GOT3 (cell line): Measurements from ENCODE around the gene DDTL.
"Not testable (repeated sequence)": the region's sequence is repeated elsewhere in the genome, so short reads cannot be mapped to it uniquely, and the experiment has no call there.

Experiments
- DNase-seq: peaks from one replicate; lab custom pipeline; 2025; ENCODE audit warnings: mixed read lengths; lab: John Stamatoyannopoulos, UW

DDTL gene

DNA sequence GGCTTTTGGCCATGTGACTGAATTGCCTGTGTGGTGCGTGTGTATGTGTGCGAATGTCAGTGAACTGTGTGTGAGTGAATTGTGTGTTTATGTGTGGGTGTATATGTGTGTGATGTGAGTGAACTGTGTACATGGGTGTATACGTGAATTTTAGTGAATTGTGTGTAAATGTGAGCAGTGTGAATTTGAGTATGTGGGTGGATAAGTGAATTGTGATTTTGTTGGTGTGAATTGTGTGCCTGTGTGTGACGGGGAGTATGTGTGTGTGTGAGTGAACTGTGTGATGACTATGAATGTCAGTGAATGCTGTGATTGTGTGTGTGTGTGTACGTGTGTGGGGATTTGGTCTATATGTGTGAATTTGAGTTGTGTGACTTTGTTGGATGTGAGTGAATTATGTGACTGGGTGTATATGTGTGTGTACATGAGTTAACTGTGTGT, 3.5 kb downstream of the DDTL start:
- no peak for DNase-seq

DNA sequence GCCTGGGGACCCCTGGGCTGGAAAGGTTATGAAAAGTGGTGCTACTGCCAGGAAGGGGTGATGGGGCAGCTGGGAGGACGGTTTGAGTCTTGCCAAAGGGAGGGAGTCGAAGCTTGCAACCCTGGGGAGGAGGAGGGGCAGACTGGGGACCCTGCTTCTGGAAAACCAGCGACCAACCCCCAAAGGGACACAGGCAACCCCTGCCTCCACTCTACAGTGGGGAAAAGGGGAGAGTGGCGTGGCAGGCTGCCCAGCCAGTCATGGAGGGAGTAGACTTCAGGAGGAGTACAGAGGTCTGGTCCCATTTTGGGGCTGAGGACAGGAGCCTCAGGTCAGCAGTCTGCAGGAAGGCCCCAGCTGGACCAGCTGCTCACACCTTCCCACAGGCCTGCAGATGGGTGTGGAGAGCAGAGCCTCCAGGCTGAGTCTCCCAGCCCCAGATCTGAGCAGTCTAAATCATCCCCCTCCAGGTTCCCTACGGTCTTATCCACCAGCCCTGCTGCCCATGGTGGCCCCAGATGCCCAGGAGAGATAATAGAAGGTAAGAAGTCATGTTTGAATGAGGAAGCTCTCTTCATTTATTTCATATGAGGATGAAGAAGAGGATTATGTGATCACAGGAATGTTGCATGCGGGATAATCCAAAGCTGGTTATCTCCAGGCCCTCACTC, 4.3 kb downstream of the DDTL start:
- no peak for DNase-seq

DNA sequence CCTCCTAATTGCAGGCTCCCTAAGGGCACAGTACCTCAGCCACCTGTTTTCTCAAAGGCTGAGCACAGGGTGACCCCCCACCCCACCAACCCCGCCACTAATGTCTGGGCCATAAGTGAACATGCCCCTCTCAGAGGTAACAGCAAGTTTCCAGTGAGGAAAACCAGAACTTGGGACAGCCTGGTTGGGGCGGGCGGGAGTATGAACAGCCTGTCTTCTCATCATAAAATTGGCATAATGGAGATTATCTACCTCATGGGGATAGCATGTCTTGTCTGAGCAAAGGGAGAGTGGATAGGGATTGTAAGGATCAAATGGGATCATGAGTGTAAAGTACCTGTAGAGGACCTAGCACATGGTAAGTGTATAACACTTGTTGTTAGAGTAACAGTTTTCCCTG, 5.2 kb downstream of the DDTL start:
- DNase-seq, result not testable (repeated sequence)

DNA sequence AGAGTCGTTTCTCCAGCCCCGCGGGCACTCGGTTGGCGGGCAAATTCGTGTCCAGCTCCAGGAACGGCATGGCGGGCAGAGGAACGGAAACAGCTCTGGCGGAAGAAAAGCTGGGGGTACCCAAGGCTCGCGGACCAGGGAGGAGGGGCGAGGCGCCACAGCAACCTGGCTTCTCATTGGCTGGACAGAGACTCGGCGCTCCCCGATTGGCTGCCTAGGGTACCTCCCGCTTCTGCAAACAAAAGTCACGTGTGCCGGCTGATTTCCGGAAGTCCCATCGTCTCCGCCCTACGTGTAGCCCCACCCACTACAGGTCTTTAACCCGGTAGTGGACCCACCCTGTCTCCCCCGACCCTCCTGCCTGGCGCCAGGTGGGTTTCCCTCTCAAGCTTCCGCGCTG, 7.7 kb downstream of the DDTL start, which contains the start of gene DDT:
DDT (minus strand) TSS at position 97 of the 400 bp plus-strand sequence; CDS start at position 70, 27 bp downstream.
- DNase-seq, result not testable (repeated sequence)

DNA sequence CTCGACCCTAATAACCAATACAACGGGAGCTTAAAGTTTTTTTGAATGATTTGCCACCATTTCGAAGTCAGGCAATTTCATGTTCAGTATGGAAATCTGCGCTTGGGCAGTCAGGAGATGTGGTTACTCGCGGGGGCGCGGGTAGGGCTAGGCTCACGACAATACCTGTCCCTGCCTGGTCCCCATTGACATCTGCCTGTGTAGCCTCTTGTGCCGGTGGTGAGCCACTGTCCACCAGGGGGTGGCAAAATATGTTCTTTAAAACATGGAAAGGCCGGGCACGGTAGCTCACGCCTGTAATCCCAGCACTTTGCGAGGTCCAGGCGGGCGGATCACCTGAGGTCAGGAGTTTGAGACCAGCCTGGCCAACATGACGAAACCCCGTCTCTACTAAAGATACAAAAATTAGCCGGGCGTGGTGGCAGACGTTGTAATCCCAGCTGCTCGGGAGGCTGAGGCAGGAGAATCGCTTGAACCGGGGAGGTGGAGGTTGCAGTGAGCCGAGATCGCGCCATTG, 8.2 kb downstream of the DDTL start:
- not testable (repeated sequence) for DNase-seq

DNA sequence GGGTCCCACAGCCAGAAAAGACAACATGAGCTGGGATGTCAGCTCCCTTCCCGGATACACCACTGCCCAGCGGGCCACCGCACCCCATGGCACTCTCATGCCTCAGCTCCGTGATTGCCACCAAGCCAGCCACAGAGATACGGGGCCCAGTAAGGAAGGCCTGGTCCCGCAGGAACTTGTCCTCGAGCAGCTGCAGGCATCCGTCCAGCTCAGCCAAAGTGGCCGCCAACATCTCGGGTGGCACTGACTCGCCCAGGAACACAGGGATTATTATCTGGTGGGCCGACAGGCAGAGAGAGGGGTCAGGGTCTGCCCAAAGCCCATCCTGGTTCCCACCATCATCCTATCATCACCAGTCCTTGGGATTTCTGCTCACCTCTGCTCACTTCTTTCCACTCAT, 10.6 kb downstream of the DDTL start:
- not testable (repeated sequence) for DNase-seq

DNA sequence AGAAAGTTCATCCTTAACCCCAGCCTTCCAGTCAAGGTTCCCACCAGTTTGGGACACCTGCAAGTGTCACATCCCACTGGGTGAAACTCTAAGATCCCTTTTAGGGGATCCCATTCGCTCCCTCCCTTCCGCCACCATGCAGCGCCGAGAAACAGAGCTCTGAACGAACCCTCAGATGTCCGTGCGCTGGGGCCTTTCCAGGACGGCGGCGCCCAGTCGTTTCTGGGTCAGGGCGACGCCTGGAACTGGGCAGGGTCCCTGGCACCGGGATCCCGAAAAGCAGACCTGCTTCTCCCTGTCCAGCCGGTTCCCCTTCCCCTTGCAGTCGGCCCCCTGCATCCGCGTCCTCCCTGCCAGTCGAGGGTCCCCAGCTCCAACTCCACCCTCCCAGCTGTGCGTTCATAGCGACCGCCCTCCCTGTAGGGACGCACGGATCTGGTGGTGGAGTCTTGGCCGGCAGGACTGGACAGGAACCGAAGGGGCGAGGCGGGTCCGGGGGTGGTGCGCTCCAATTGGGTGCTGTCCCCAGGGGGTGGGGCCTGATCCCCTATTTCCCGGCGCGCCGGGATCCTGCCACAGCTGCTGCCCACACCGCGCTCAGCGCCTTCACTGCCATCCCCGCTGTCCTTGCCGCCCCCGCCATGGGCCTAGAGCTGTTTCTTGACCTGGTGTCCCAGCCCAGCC, 13.0 kb downstream of the DDTL start, which contains the start of gene GSTT2:
GSTT2 (plus strand) TSS at position 578 of the 684 bp plus-strand sequence.
- DNase-seq, result not testable (repeated sequence)

DNA sequence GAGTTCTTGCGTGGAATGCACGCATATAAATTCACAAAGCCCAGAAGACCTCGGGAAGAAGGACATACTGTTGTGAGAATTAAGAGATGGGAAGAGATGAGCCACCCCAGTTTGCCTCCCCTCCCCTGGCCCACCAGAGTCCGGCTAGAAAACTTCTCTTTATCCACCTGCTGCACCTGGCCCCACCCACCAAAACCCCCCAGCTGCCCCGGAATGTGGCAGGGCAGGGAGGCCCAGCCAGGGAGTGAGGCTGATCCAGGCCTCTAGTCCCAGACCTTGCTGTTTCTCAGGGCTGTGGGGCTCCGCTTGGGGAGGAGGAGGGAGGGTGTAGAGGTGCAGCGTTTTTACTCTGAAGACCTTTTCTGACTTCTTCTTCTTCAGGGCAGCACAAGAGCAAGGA, 13.9 kb downstream of the DDTL start:
- DNase-seq, result not testable (repeated sequence)

DNA sequence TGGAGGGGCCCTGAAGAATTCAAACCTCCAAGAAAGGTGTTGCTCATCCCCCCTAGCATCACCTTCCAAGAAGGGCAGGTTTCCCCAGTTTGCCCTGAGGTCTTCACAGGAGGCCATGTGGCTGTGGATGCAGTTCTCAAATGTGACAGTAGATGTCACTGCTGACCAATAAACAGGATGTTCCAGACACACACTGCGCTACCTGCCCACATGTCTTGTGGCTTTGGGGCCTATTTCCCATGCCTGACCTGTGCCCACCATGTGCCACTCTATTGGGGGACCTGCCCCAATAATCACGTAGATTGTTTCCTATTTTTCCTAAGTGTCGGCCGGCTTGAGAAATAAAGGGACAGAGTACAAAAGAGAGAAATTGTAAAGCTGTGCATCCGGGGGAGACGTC, 17.7 kb downstream of the DDTL start:
- no peak for DNase-seq

DNA sequence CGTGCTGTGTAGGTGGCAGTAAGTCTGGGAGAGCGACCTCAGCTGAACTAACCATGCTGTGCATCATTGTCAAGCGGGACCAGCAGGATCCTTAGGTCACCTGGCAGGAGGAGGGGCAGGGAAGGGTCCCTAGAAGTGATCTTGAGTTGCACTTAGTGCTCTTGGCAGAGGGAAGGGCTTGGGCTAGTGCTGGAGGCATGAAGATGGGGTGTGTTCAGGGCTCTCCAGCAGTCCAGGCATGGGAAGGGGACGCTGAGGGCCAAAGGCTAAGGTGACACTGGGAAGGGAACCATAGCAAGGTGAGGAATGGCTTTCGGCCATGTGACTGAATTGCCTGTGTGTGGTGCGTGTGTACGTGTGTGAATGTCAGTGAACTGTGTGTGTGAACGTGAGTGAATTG, 19.4 kb downstream of the DDTL start:
- DNase-seq, result not testable (repeated sequence)

DNA sequence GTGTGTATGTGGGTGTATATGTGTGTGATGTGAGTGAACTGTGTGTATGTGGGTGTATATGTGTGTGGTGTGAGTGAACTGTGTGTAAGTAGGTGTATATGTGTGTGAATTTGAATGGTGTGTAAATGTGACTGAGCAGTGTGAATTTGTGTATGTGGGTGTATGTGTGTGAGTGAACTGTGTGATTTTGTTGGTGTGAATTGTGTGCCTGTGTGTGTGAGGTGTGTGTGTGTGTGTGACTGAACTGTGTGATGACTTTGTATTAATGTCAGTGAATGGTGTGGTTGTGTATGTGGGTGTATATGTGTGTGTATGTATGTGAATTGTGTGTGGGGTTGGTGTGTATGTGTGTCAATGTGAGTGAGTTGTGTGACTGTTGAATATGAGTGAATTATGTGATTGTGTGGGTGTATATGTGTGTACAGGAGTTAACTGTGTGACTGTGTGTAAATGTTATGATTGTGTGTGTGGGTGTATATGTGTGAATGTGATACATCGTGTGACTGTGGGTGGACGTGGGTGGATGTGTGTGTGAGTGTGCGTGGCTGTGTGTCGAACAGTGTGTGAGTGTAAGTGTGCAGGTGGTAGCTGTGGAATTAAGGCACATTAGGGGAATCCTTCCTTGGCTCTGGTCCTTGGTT, 20.0 kb downstream of the DDTL start:
- not testable (repeated sequence) for DNase-seq

DNA sequence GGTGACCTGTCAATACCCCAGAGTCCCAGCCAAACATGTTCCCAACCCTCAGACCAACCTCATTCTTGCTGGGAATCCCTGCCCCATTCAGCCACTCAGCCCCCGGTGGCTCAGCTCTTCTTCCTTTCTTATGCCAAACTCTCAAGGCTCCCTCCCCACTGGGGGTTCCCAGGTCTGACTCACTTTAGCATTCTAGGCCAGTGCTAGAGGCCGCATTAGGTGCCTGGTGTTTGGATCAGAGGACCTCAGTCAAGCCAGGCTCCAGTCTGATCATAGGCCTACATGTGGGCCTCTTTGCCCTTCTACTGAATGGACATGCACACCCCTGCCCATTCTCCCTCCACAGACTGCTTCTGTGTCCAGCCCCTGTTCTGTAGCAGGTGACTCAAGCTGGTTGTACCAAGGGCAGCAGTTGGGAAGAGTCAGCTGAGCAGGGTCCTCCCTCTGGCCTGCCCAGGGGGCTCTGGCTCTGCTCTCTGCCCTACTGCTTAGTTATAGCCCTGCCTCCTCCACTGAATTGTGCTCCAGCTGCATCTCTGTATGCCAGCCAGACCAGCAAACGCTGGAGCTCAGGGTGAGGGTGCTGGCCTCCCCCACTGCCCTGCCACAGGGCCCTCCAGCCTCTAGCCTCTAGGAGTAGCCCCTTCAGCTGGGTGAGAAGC, 23.0 kb downstream of the DDTL start:
- DNase-seq, result not testable (repeated sequence)

DNA sequence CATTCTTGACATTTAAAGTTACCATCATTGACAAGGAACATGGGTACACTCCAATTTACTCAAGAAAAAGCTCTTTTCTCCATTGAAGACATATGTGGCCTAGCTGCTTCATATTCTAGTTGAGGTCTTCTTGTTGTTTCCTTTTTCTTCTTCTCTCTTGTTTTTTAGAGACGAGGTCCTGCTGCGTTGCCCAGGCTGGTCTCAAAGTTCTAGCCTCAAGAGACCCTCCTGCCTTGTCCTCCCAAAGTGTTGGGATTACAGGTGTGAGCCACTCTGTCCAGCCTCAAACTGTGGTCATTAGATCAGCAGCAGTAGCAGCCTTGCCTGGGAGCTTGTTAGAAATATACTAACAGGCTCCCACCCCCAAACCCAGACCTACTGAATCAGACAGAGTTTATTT, 26.4 kb downstream of the DDTL start:
- not testable (repeated sequence) for DNase-seq

DNA sequence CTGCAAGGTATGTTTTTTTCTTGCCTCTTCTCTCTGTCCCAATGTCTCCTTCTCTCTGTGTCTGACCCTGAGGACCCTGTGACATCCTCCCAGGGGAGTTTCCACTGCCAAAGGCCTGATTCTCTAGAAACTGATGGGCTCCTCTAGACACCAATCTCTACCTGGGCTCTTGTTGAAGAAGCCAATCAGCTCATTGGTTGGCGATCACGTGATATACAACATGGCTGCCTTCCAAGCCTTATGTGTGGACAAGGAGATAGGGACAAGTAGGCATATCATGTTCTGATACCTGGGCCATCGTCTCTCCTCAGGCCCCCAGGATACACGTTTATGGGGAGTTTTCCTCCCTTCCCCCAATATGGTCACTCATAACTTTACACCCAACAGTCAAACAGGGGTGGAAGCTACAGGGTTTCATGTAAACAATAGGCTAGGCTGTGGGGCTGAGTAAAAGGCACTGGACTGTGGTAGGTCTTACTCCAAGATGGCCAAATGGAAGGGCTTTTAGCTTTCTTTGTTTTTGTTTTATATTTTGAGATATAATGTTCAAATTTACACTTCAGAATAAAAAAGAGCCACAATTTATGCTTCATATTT, 27.0 kb downstream of the DDTL start:
- not testable (repeated sequence) for DNase-seq

DNA sequence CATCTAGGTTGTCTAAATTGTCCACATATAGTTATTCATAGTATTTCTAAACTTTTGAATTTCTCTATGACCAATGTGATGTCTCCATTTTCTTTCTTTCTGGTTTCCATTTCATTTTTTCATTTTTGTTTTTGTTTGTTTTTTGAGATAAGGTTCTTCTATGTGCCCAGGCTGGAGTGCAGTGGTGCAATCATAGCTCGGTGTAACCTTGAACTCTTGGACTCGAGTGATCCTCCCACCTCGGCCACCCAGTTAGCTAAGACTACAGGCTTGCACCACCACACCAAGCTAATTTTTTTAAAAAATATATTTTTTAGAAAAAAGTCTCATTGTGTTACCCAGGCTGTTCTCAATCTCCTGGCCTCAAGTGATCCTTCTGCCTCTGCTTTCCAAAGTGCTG, 30.4 kb downstream of the DDTL start:
- DNase-seq, result no peak

DNA sequence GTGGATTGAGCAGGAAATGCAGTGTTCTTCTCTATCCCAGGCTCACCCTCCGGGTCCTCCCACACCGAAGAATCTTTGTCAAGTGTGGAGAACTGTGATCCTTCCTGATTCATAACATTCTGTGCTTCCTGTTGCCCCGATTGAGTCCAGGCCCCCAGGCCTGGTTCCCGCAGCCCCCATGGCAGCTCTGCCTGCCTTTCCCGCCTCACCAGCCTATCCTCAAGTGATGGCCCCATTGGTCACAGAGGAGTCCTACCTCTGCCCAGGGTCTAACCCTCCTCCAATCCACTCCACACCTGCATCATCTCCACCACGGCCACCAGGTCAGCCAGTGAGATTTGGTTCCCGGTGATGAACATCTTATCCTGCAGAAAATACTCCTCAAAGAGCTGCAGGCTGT, 33.1 kb downstream of the DDTL start:
- DNase-seq, result not testable (repeated sequence)

DNA sequence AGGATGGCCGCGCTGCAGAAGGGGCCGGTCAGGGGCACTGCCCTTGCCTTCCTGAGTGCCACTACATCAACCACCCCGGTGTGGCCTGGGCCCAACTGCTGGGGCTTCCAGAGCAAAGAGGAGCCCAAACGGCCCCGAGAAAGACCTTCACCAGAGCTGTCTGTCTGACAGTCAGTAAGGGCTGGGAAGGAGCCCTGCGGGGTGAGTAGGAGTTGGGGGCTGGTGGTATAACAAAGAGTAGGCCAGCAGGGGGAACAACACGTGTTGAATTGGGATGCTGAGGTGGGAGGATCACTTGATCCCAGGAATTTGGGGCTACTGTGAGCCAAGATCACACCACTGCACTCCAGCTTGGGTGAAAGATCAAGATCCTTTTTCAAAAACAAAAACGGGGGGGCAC, 34.6 kb downstream of the DDTL start:
- no peak for DNase-seq

DNA sequence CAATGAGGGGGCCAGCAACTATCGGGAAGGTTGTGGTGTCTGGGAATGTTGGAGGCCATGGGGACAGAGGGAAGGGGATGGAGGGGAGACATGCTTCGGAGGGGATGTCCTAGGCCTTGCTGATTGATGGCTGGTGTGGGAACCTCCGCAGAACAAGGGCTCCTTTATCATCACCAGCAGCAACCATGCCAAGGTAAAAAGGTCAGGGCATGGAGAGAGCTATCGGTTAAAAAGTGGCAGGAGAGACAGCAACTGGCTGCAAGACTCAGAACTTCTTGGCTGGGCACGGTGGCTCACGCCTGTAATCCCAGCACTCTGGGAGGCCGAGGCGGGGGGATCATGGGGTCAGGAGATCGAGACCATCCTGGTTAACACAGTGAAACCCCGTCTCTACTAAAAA, 35.6 kb downstream of the DDTL start:
- no peak for DNase-seq

DNA sequence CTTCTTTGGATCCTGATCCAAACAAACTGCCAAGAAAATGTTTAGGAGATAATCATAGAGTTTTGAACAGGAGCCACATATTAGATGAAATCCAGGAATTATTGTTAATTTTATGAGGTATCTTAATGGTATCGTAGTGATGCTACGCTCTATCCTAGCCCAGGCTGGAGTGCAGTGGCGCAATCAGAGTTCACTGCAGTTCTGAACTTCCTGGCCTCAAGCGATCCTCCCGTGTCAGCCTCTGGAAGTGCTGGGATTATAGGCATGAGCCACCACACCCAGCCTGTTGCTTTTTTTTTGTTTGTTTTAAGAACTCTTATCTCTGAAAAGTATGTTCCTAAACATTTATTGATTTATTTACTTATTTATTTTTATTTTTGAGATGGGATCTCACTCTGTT, 36.2 kb downstream of the DDTL start:
- DNase-seq, result no peak

DNA sequence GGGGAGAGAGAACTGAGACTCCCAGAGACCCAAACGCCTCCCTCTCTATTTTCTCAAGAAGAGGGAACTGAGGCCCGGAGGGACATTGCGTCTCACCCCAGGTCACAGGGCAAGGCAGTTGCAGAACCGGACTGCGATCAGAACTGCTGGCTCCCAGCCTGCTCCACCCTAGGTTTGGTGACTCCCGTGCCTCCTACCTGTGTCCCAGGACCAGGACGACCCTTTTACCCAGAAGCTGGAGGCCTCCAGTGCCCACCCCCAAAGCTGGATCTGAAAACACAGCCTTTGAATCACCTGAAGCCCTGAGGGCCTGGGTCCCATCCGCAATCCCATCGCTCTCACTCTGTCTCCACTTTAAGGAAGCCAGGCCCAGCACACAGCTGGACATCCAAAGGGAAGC, 37.2 kb downstream of the DDTL start:
- DNase-seq, result no peak

DNA sequence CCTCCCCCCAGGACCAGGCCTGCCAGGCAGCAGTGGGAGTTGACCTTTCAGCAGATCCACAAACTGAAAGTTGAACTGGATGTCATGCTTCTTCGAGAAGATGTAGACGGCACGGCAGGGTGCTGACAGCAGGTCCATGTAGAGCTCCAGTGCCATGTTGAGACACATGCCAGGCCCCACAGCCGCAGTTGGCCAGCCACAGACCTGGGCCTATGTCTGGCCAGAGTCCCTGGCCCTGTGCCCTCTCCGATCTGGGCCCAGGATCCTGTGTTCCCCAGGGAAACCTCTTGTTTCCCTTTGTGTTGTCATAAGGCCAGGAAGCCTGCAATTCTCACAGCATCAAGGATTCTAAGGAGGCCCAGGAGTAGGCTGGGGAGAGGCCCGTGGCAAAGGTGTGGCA, 38.5 kb downstream of the DDTL start, which contains the start of gene GSTT4:
GSTT4 (minus strand) TSS at position 253 of the 400 bp plus-strand sequence; CDS start at position 156, 97 bp downstream.
- DNase-seq, result no peak
